ENCODE results near the gene CERCAM. TPM values are rescaled to one million over a fixed set of nuclear protein-coding genes. Genes with fewer than 3 reads are reported as not detected.
A peak's percentile ranks its signal among the peaks of the same experiment; 100 is the strongest.

CERCAM gene, protein sequence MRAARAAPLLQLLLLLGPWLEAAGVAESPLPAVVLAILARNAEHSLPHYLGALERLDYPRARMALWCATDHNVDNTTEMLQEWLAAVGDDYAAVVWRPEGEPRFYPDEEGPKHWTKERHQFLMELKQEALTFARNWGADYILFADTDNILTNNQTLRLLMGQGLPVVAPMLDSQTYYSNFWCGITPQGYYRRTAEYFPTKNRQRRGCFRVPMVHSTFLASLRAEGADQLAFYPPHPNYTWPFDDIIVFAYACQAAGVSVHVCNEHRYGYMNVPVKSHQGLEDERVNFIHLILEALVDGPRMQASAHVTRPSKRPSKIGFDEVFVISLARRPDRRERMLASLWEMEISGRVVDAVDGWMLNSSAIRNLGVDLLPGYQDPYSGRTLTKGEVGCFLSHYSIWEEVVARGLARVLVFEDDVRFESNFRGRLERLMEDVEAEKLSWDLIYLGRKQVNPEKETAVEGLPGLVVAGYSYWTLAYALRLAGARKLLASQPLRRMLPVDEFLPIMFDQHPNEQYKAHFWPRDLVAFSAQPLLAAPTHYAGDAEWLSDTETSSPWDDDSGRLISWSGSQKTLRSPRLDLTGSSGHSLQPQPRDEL
- total RNA-seq (2012; rRNA removed) = 79.3 and 89.6 TPM in 2 replicates

DNA sequence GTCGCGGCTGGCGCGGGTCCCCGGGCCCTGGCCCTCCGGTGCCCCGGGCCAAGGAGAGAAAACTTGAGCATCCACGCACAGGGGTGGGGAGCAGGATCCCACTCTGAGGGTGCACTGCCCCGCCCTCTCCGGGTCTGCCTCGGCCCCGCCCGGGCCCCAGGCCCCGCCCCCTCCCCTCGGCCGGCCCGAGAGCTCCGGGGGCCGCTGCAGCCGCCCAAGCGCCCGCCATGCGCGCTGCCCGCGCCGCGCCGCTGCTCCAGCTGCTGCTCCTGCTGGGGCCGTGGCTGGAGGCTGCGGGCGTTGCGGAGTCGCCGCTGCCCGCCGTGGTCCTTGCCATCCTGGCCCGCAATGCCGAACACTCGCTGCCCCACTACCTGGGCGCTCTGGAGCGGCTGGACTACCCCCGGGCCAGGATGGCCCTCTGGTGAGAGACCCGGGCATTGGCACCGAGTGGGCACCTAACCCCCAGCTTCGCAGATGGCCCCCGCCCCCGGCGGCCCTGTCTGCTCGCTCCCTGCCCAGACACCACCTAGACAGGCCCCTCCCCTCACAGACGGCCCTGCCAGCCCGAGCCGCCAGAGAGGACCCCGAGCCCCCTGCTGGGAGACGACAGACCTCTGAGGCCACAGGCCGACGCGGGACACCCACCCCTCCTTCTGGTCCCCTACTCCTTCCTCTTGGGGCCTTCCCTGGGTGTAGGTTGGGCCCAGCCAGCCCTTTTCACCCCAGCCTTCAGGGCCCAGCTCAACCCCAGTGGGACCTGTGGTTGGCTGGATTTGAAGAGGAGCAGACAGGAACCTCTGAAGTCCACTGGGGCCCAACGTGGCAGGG is at the start of gene CERCAM:
Gene CERCAM (plus strand): TSS at position 207 of the 831 bp plus-strand sequence. CDS start 21 bp downstream, at position 228.
- Histone ChIP-seq H3K4me1 (ENCODE audit: control insufficient read depth, insufficient read depth, low read length) (peaks cover 27% of the 10 kb centered on the region), H3K9me3 (replicated peaks; ENCODE audit: low read length) (no peaks in the 10 kb centered on the region), H3K4me2 (ENCODE audit: low read length) (peak within 1 kb of the TSS; percentile 96), H3K9ac (ENCODE audit: low read depth, low read length) (peak within 1 kb of the TSS; percentile 86), H3K36me3 (ENCODE audit: insufficient read depth, low read length) (peaks cover 10% of the 10 kb centered on the region), H3K27me3 (ENCODE audit: control insufficient read depth, insufficient read depth, low read length) (peaks cover 12% of the 10 kb centered on the region), H3K4me3 (ENCODE audit: low read length) (peak within 1 kb of the TSS; percentile 89)

- peak overlapping the region; percentile 92 for H3K4me3 ChIP-seq (ENCODE audit: low read length)
- no peaks in the 10 kb centered on the region for H3K27me3 ChIP-seq (ENCODE audit: control insufficient read depth, insufficient read depth, low read length)
- H3K4me1 ChIP-seq (ENCODE audit: control insufficient read depth, insufficient read depth, low read length) = peaks cover 26% of the 10 kb centered on the region
- H3K4me2 ChIP-seq (ENCODE audit: low read length) = peak overlapping the region; percentile 83
- no peaks in the 10 kb centered on the region for H3K36me3 ChIP-seq (ENCODE audit: insufficient read depth, low read length)
- H3K9me3 ChIP-seq (replicated peaks; ENCODE audit: low read length) = no peaks in the 10 kb centered on the region
- peak overlapping the region; percentile 96 for H3K9ac ChIP-seq (ENCODE audit: low read depth, low read length)
Observed at GRCh38 chr9:128371630-128372117, 49.0 kb upstream of the CERCAM start.

GRCh38 chr9:128372188-128372641 is 48.4 kb upstream of the CERCAM start:
- Histone ChIP-seq H3K9ac (ENCODE audit: low read depth, low read length) (peak overlapping the region; percentile 96), H3K27me3 (ENCODE audit: control insufficient read depth, insufficient read depth, low read length) (no peaks in the 10 kb centered on the region), H3K36me3 (ENCODE audit: insufficient read depth, low read length) (no peaks in the 10 kb centered on the region), H3K9me3 (replicated peaks; ENCODE audit: low read length) (no peaks in the 10 kb centered on the region), H3K4me3 (ENCODE audit: low read length) (peak overlapping the region; percentile 92), H3K4me1 (ENCODE audit: control insufficient read depth, insufficient read depth, low read length) (peaks cover 26% of the 10 kb centered on the region), H3K4me2 (ENCODE audit: low read length) (peak overlapping the region; percentile 83)

DNA sequence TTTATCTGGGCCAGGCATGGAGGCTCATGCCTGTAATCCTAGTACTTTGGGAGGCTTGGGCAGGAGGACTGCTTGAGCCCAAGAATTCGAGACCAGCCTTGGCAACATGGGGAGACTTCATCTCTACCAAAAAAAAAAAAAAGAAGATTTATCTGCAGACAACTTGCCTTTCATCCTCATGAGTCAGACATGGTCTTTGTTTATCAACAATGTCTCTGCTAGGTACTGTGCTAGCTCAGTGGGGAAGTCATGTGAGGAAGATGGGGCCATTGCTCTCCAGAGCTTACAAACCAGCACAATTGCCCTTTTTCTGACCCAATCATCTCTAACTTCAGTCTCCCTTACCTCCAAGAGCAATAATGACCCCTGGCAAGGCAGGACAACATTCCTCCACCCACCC is 47.9 kb upstream of the CERCAM start:
- peak overlapping the region; percentile 92 for H3K4me3 ChIP-seq (ENCODE audit: low read length)

GRCh38 chr9:128374221-128374675 is 46.4 kb upstream of the CERCAM start:
- H3K36me3 ChIP-seq (ENCODE audit: insufficient read depth, low read length) = no peaks in the 10 kb centered on the region
- no peak overlapping the region for H3K4me2 ChIP-seq (ENCODE audit: low read length)
- peaks cover 26% of the 10 kb centered on the region for H3K4me1 ChIP-seq (ENCODE audit: control insufficient read depth, insufficient read depth, low read length)
- no peak overlapping the region for H3K9ac ChIP-seq (ENCODE audit: low read depth, low read length)
- H3K9me3 ChIP-seq (replicated peaks; ENCODE audit: low read length) = no peaks in the 10 kb centered on the region
- H3K27me3 ChIP-seq (ENCODE audit: control insufficient read depth, insufficient read depth, low read length) = no peaks in the 10 kb centered on the region
- H3K4me3 ChIP-seq (ENCODE audit: low read length) = no peak overlapping the region

More for the DNA sequence above, 47.9 kb upstream of the CERCAM start:
- H3K9me3 ChIP-seq (replicated peaks; ENCODE audit: low read length) = no peaks in the 10 kb centered on the region
- peak overlapping the region; percentile 83 for H3K4me2 ChIP-seq (ENCODE audit: low read length)
- H3K36me3 ChIP-seq (ENCODE audit: insufficient read depth, low read length) = no peaks in the 10 kb centered on the region
- H3K27me3 ChIP-seq (ENCODE audit: control insufficient read depth, insufficient read depth, low read length) = no peaks in the 10 kb centered on the region
- peak overlapping the region; percentile 96 for H3K9ac ChIP-seq (ENCODE audit: low read depth, low read length)
- H3K4me1 ChIP-seq (ENCODE audit: control insufficient read depth, insufficient read depth, low read length) = peaks cover 26% of the 10 kb centered on the region

- Histone ChIP-seq H3K4me3 (ENCODE audit: low read length) (no peak overlapping the region), H3K36me3 (ENCODE audit: insufficient read depth, low read length) (no peaks in the 10 kb centered on the region), H3K9ac (ENCODE audit: low read depth, low read length) (no peak overlapping the region), H3K4me2 (ENCODE audit: low read length) (no peak overlapping the region), H3K9me3 (replicated peaks; ENCODE audit: low read length) (no peaks in the 10 kb centered on the region), H3K4me1 (ENCODE audit: control insufficient read depth, insufficient read depth, low read length) (peaks cover 21% of the 10 kb centered on the region), H3K27me3 (ENCODE audit: control insufficient read depth, insufficient read depth, low read length) (no peaks in the 10 kb centered on the region)
Observed at GRCh38 chr9:128375865-128376264, 44.8 kb upstream of the CERCAM start.

- H3K27me3 ChIP-seq (ENCODE audit: control insufficient read depth, insufficient read depth, low read length) = no peaks in the 10 kb centered on the region
- no peak overlapping the region for H3K9ac ChIP-seq (ENCODE audit: low read depth, low read length)
- no peak overlapping the region for H3K4me2 ChIP-seq (ENCODE audit: low read length)
- no peak overlapping the region for H3K4me3 ChIP-seq (ENCODE audit: low read length)
- H3K4me1 ChIP-seq (ENCODE audit: control insufficient read depth, insufficient read depth, low read length) = no peaks in the 10 kb centered on the region
- H3K36me3 ChIP-seq (ENCODE audit: insufficient read depth, low read length) = peaks cover 20% of the 10 kb centered on the region
- no peaks in the 10 kb centered on the region for H3K9me3 ChIP-seq (replicated peaks; ENCODE audit: low read length)
Observed at GRCh38 chr9:128382261-128382660, 38.4 kb upstream of the CERCAM start.

GRCh38 chr9:128383007-128383753 is 37.5 kb upstream of the CERCAM start:
- Histone ChIP-seq H3K4me1 (ENCODE audit: control insufficient read depth, insufficient read depth, low read length) (no peaks in the 10 kb centered on the region), H3K36me3 (ENCODE audit: insufficient read depth, low read length) (peaks cover 28% of the 10 kb centered on the region), H3K9me3 (replicated peaks; ENCODE audit: low read length) (no peaks in the 10 kb centered on the region), H3K4me3 (ENCODE audit: low read length) (no peak overlapping the region), H3K9ac (ENCODE audit: low read depth, low read length) (no peak overlapping the region), H3K27me3 (ENCODE audit: control insufficient read depth, insufficient read depth, low read length) (no peaks in the 10 kb centered on the region), H3K4me2 (ENCODE audit: low read length) (no peak overlapping the region)

- Histone ChIP-seq H3K4me2 (ENCODE audit: low read length) (no peak overlapping the region), H3K4me1 (ENCODE audit: control insufficient read depth, insufficient read depth, low read length) (no peaks in the 10 kb centered on the region), H3K9ac (ENCODE audit: low read depth, low read length) (no peak overlapping the region), H3K9me3 (replicated peaks; ENCODE audit: low read length) (no peaks in the 10 kb centered on the region), H3K4me3 (ENCODE audit: low read length) (no peak overlapping the region), H3K36me3 (ENCODE audit: insufficient read depth, low read length) (peaks cover 34% of the 10 kb centered on the region), H3K27me3 (ENCODE audit: control insufficient read depth, insufficient read depth, low read length) (no peaks in the 10 kb centered on the region)
Observed at GRCh38 chr9:128383791-128384190, 36.9 kb upstream of the CERCAM start.

- peaks cover 45% of the 10 kb centered on the region for H3K36me3 ChIP-seq (ENCODE audit: insufficient read depth, low read length)
- no peaks in the 10 kb centered on the region for H3K27me3 ChIP-seq (ENCODE audit: control insufficient read depth, insufficient read depth, low read length)
- H3K9me3 ChIP-seq (replicated peaks; ENCODE audit: low read length) = no peaks in the 10 kb centered on the region
- no peaks in the 10 kb centered on the region for H3K4me1 ChIP-seq (ENCODE audit: control insufficient read depth, insufficient read depth, low read length)
- no peak overlapping the region for H3K4me2 ChIP-seq (ENCODE audit: low read length)
- no peak overlapping the region for H3K9ac ChIP-seq (ENCODE audit: low read depth, low read length)
- no peak overlapping the region for H3K4me3 ChIP-seq (ENCODE audit: low read length)
Observed at GRCh38 chr9:128384801-128385495, 35.7 kb upstream of the CERCAM start.

Measured in skeletal muscle satellite cell (primary cell).